Neural cell (in vitro differentiated cells): Measurements from ENCODE around the gene LRRN4CL.

ENCODE experiments used
- EP300 ChIP-seq: fragments of 450-650 bp; conservative IDR thresholded peaks from 2 replicates; pipeline ENCODE4 v1.6.1; 2014; ENCODE audit warnings: antibody characterized with exemption, mild to moderate bottlenecking, moderate library complexity; ENCODE audit not compliant: poor library complexity, severe bottlenecking
- EZH2 ChIP-seq: fragments of 200-600, 300-800 bp; shearing (Covaris generic), sonication (generic); IDR thresholded peaks from 2 replicates; pipeline ENCODE4 v1.6.1; 2014; ENCODE audit warnings: antibody characterized with exemption, low read length, borderline replicate concordance, mild to moderate bottlenecking; ENCODE audit not compliant: insufficient read depth, poor library complexity, severe bottlenecking
- MXI1 ChIP-seq: fragments of 450-650 bp; conservative IDR thresholded peaks from 2 replicates; pipeline ENCODE4 v1.6.1; 2014; ENCODE audit warnings: antibody characterized with exemption, mild to moderate bottlenecking; ENCODE audit not compliant: poor library complexity, severe bottlenecking
- POLR2AphosphoS5 ChIP-seq: IDR thresholded peaks from 2 replicates; pipeline ENCODE4 v1.6.1; 2012
- RAD21 ChIP-seq: fragments of 450-650 bp; conservative IDR thresholded peaks from 2 replicates; pipeline ENCODE4 v1.6.1; 2014; ENCODE audit warnings: antibody characterized with exemption, mild to moderate bottlenecking, moderate library complexity
- SMC3 ChIP-seq: fragments of 450-650 bp; conservative IDR thresholded peaks from 2 replicates; pipeline ENCODE4 v1.6.1; 2014; ENCODE audit warnings: antibody characterized with exemption, mild to moderate bottlenecking, moderate library complexity; ENCODE audit not compliant: poor library complexity
- TF ChIP-seq, protein P1 (sequence below): fragments of 450-650 bp; IDR thresholded peaks from 2 replicates; pipeline ENCODE4 v1.5.1; 2014; ENCODE audit warnings: antibody characterized with exemption, mild to moderate bottlenecking, moderate library complexity; ENCODE audit not compliant: poor library complexity, severe bottlenecking
- TF ChIP-seq, protein P2 (sequence below): IDR thresholded peaks from 2 replicates; pipeline ENCODE4 v1.6.1; 2012; ENCODE audit warnings: borderline replicate concordance

DNA sequence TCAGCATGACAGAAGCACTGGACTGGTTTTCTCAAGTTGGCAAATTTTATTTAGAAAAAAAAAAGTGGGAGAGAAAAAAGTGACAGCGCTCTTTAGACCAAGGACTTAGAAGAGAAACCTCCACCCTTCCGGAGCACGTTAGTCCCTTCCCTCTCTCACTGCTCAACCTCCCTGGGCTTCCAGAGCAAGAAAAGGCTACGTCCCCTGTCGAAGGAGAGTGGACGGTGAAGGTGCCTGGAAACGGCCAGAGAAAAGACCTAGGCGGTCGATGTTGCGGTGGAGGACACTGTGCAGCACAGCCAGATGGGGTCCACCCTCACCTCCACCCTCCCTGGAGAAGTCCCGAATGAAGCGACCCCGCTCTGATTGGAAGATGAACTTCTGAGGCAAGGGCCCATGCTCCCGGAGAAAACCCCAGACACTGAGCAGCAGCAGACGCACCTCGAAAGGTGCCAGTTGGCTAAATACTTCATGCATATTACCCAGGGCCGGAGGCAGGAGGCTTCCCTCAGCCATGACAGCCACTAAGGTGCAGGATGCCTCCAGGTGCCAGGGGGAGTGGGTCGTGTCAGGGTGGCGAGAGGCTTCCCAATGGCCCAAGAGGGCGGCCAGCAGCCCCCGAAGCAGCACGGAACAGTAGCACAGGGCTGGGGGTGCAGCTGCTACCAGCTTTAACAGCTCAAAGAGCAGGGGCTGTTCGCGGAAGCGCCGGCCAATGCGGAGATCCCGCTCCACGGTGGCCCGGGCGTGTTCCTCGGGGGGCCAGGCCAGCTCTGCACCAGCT, 42.3 kb downstream of the LRRN4CL start:
- TF ChIP-seq, protein P1, sequence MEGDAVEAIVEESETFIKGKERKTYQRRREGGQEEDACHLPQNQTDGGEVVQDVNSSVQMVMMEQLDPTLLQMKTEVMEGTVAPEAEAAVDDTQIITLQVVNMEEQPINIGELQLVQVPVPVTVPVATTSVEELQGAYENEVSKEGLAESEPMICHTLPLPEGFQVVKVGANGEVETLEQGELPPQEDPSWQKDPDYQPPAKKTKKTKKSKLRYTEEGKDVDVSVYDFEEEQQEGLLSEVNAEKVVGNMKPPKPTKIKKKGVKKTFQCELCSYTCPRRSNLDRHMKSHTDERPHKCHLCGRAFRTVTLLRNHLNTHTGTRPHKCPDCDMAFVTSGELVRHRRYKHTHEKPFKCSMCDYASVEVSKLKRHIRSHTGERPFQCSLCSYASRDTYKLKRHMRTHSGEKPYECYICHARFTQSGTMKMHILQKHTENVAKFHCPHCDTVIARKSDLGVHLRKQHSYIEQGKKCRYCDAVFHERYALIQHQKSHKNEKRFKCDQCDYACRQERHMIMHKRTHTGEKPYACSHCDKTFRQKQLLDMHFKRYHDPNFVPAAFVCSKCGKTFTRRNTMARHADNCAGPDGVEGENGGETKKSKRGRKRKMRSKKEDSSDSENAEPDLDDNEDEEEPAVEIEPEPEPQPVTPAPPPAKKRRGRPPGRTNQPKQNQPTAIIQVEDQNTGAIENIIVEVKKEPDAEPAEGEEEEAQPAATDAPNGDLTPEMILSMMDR: no peak
- TF ChIP-seq EZH2 (no peak), RAD21 (no peak), EP300 (no peak), MXI1 (no peak), SMC3 (no peak), POLR2AphosphoS5 (no peak)
- TF ChIP-seq, protein P2, sequence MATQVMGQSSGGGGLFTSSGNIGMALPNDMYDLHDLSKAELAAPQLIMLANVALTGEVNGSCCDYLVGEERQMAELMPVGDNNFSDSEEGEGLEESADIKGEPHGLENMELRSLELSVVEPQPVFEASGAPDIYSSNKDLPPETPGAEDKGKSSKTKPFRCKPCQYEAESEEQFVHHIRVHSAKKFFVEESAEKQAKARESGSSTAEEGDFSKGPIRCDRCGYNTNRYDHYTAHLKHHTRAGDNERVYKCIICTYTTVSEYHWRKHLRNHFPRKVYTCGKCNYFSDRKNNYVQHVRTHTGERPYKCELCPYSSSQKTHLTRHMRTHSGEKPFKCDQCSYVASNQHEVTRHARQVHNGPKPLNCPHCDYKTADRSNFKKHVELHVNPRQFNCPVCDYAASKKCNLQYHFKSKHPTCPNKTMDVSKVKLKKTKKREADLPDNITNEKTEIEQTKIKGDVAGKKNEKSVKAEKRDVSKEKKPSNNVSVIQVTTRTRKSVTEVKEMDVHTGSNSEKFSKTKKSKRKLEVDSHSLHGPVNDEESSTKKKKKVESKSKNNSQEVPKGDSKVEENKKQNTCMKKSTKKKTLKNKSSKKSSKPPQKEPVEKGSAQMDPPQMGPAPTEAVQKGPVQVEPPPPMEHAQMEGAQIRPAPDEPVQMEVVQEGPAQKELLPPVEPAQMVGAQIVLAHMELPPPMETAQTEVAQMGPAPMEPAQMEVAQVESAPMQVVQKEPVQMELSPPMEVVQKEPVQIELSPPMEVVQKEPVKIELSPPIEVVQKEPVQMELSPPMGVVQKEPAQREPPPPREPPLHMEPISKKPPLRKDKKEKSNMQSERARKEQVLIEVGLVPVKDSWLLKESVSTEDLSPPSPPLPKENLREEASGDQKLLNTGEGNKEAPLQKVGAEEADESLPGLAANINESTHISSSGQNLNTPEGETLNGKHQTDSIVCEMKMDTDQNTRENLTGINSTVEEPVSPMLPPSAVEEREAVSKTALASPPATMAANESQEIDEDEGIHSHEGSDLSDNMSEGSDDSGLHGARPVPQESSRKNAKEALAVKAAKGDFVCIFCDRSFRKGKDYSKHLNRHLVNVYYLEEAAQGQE: no peak
